Activated CD4-positive, CD25-positive, alpha-beta regulatory T cell (primary cell): ENCODE measurements around the gene SLC10A4.
"Not testable (repeated sequence)": the region's sequence is repeated elsewhere in the genome, so short reads cannot be mapped to it uniquely, and the experiment has no call there.

ENCODE experiments used
- DNase-seq, 4 experiments: peaks; one replicate each; lab custom pipeline; 2025; lab: John Stamatoyannopoulos, UW

Gene SLC10A4

GRCh38 chr4:48483006-48483776 is at the start of gene SLC10A4:
TSS of gene SLC10A4 (plus strand) at chr4:48483343. CDS start at chr4:48483562, 219 bp downstream.
- DNase-seq: no peak

- DNase-seq: no peak
Measured at GRCh38 chr4:48436318-48436717, 46.8 kb upstream of the SLC10A4 start.

GRCh38 chr4:48439988-48440387 is 43.2 kb upstream of the SLC10A4 start:
- no peak for DNase-seq

- DNase-seq: not testable (repeated sequence)
Measured at GRCh38 chr4:48440914-48441313, 42.2 kb upstream of the SLC10A4 start.

- no peak for DNase-seq
Measured at GRCh38 chr4:48445704-48446103, 37.4 kb upstream of the SLC10A4 start.

- DNase-seq: no peak
Measured at GRCh38 chr4:48446642-48447041, 36.5 kb upstream of the SLC10A4 start.

GRCh38 chr4:48449151-48449550 is 34.0 kb upstream of the SLC10A4 start:
- no peak for DNase-seq

- DNase-seq: no peak
Measured at GRCh38 chr4:48450740-48451139, 32.4 kb upstream of the SLC10A4 start.

- DNase-seq: not testable (repeated sequence)
Measured at GRCh38 chr4:48451656-48452055, 31.5 kb upstream of the SLC10A4 start.

- DNase-seq: no peak
Measured at GRCh38 chr4:48454591-48454990, 28.6 kb upstream of the SLC10A4 start.

- DNase-seq: no peak
Measured at GRCh38 chr4:48461000-48461399, 22.1 kb upstream of the SLC10A4 start.

GRCh38 chr4:48462363-48462762 is 20.8 kb upstream of the SLC10A4 start:
- no peak for DNase-seq

GRCh38 chr4:48467442-48467841 is 15.7 kb upstream of the SLC10A4 start:
- no peak for DNase-seq

- no peak for DNase-seq
Measured at GRCh38 chr4:48467891-48468290, 15.3 kb upstream of the SLC10A4 start.

- DNase-seq: no peak
Measured at GRCh38 chr4:48470137-48470536, 13.0 kb upstream of the SLC10A4 start.

GRCh38 chr4:48470570-48470969 is 12.6 kb upstream of the SLC10A4 start:
- no peak for DNase-seq

GRCh38 chr4:48472794-48473193 is 10.3 kb upstream of the SLC10A4 start:
- DNase-seq: no peak

GRCh38 chr4:48475770-48476169 is 7.4 kb upstream of the SLC10A4 start:
- DNase-seq: no peak

- no peak for DNase-seq
Measured at GRCh38 chr4:48478273-48478672, 4.9 kb upstream of the SLC10A4 start.

- DNase-seq: no peak
Measured at GRCh38 chr4:48481581-48481980, 1.6 kb upstream of the SLC10A4 start.

- DNase-seq: peak in 1 of 4 experiments; percentile 2
Measured at GRCh38 chr4:48483777-48484493, 792 bp downstream of the SLC10A4 start.

GRCh38 chr4:48484494-48485168 is 1.5 kb downstream of the SLC10A4 start:
- DNase-seq: no peak

- DNase-seq: no peak
Measured at GRCh38 chr4:48489683-48490011, 6.5 kb downstream of the SLC10A4 start.
